GM10266 (cell line): ENCODE measurements around the gene ZNF598.
A peak's percentile ranks its signal among the peaks of the same experiment; 100 is the strongest.

Experiments used
- DNase-seq: peaks from one replicate; pipeline ENCODE4 v3.0.0; 2012; ENCODE audit errors: extremely low spot score
- CTCF ChIP-seq: IDR thresholded peaks from 2 replicates; pipeline ENCODE4 v1.5.1; 2012; ENCODE audit warnings: mild to moderate bottlenecking, low read depth; ENCODE audit not compliant: control insufficient read depth, insufficient read depth; ENCODE audit errors: missing control alignments

ZNF598 gene

GRCh38 chr16:2054543-2055245 is 45.1 kb upstream of the ZNF598 start:
- no peak for TF ChIP-seq CTCF
- no peak for DNase-seq

- DNase-seq = no peak
- no peak for TF ChIP-seq CTCF
Measured at GRCh38 chr16:2053897-2054296, 44.3 kb upstream of the ZNF598 start.

GRCh38 chr16:2053211-2053610 is 43.6 kb upstream of the ZNF598 start:
- TF ChIP-seq CTCF = no peak
- DNase-seq = no peak

- TF ChIP-seq CTCF = no peak
- no peak for DNase-seq
Measured at GRCh38 chr16:2048116-2048543, 38.5 kb upstream of the ZNF598 start.

- peak; percentile 99 for DNase-seq
- TF ChIP-seq CTCF = peak; percentile 24
Measured at GRCh38 chr16:2047330-2048115, 37.9 kb upstream of the ZNF598 start, which contains the start of the genes NTHL1 and TSC2. NTHL1 (minus strand) TSS chr16:2047834; CDS start chr16:2047823, 11 bp downstream. TSC2 (plus strand) TSS chr16:2047985; CDS start chr16:2048616, 631 bp downstream.

GRCh38 chr16:2046893-2047329 is 37.3 kb upstream of the ZNF598 start:
- TF ChIP-seq CTCF = no peak
- DNase-seq = no peak
